ENCODE data around the gene XPR1.

- TF ChIP-seq CTCF (IDR thresholded peaks at IDR 0.05; ENCODE audit: low read depth, low read length, poor library complexity, severe bottlenecking) = no peak
- TF ChIP-seq EZH2phosphoT487 (IDR thresholded peaks at IDR 0.05; ENCODE audit: borderline replicate concordance, low read length) = no peak
Observed at GRCh38 chr1:180934563-180934962, 302.7 kb downstream of the XPR1 start.

Data from DOHH2 (cell line).